ENCODE data around the gene PDGFC. TPM values are rescaled to one million over a fixed set of nuclear protein-coding genes. Genes with fewer than 3 reads are reported as not detected.

Gene PDGFC
- total and polyA plus RNA-seq, 2 of the 13 experiments (the other 11 are each of a cell fraction or from before 2014, with no cell fraction given): 4.6 to 9.1 TPM

DNA sequence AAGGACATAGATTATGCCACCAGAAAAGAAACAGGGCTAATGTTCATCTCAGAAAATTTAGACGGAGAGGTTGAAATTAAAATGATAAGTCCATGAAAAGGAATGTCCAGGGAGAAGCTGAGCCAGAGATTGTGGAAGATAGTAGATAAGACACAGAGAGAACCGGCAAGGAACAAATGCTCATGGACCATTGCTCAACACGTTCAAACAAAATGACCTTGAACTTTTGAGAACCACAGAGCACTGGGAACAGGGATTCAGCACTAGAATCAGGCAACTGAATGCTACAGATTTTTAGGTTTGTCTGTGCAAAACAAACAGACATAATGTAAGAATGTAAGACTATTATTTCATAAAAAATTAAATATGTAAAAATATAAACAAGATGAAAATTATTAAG, 206.3 kb downstream of the PDGFC start (continued):
- TF ChIP-seq, protein P1, sequence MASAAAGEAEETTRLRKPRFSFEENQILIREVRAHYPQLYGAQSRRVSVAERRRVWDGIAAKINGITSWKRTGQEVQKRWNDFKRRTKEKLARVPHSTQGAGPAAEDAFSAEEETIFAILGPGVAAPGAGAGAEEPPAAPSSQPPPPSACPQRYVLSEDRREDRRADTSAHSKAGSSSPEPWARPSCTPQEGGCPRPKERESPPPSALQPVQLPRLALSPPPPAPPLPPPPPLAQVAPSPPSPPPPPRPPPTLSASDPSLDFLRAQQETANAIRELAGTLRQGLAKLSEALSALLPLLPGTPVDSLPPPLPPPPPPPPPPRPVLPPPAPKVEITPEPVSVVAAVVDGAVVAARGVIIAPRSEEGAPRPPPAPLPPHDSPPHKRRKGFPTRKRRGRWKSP (CRISPR knock-in tag; IDR thresholded peaks at IDR 0.05): no peak
- TF ChIP-seq, protein P2, sequence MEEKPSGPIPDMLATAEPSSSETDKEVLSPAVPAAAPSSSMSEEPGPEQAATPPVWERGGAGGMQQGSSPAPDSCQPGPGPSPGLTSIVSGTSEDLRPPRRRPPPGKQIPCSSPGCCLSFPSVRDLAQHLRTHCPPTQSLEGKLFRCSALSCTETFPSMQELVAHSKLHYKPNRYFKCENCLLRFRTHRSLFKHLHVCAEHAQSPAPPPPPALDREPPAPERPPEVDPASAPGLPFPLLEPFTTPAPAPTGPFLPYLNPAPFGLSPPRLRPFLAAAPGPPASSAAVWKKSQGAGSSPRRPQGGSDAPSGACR (CRISPR knock-in tag; IDR thresholded peaks at IDR 0.05): no peak
- TF ChIP-seq NR3C1 (CRISPR knock-in tag; IDR thresholded peaks at IDR 0.05) (no peak), ZMYM4 (CRISPR knock-in tag; IDR thresholded peaks at IDR 0.05) (0 out of 2 replicates have a peak, but pooled peaks have one; percentile 39), AHR (CRISPR knock-in tag; IDR thresholded peaks at IDR 0.05) (no peak), ZNF644 (CRISPR knock-in tag; IDR thresholded peaks at IDR 0.05; ENCODE audit: low read depth) (0 out of 2 replicates have a peak, but pooled peaks have one; percentile 17), MAFF (IDR thresholded peaks at IDR 0.05; ENCODE audit: low read depth, low read length) (no peak), HNF4G (IDR thresholded peaks at IDR 0.05; ENCODE audit: borderline replicate concordance, low read depth, low read length) (peak; percentile 27; the same call in 1 of the 2 replicates), HNF4G (CRISPR knock-in tag; IDR thresholded peaks at IDR 0.05; ENCODE audit: borderline replicate concordance, low read depth) (no peak), PLRG1 (conservative IDR thresholded peaks at IDR 0.05) (no peak), LCORL (IDR thresholded peaks at IDR 0.05) (no peak), LCORL (CRISPR knock-in tag; IDR thresholded peaks at IDR 0.05) (no peak), RAD51 (IDR thresholded peaks at IDR 0.05; ENCODE audit: borderline replicate concordance) (no peak), ZNF7 (CRISPR knock-in tag; IDR thresholded peaks at IDR 0.05) (no peak), BRCA1 (CRISPR knock-in tag; IDR thresholded peaks at IDR 0.05) (no peak), TEAD3 (CRISPR knock-in tag; optimal IDR thresholded peaks at IDR 0.05; ENCODE audit: borderline replicate concordance) (peak; percentile 11), HNRNPLL (IDR thresholded peaks at IDR 0.05; ENCODE audit: low read depth, low read length, poor library complexity, severe bottlenecking) (no peak), GATA4 (IDR thresholded peaks at IDR 0.05; ENCODE audit: borderline replicate concordance, low read depth) (no peak), HMG20A (CRISPR knock-in tag; IDR thresholded peaks at IDR 0.05; ENCODE audit: borderline replicate concordance) (peak; percentile 83; the same call in 1 of the 2 replicates)
- TF ChIP-seq, protein P3, sequence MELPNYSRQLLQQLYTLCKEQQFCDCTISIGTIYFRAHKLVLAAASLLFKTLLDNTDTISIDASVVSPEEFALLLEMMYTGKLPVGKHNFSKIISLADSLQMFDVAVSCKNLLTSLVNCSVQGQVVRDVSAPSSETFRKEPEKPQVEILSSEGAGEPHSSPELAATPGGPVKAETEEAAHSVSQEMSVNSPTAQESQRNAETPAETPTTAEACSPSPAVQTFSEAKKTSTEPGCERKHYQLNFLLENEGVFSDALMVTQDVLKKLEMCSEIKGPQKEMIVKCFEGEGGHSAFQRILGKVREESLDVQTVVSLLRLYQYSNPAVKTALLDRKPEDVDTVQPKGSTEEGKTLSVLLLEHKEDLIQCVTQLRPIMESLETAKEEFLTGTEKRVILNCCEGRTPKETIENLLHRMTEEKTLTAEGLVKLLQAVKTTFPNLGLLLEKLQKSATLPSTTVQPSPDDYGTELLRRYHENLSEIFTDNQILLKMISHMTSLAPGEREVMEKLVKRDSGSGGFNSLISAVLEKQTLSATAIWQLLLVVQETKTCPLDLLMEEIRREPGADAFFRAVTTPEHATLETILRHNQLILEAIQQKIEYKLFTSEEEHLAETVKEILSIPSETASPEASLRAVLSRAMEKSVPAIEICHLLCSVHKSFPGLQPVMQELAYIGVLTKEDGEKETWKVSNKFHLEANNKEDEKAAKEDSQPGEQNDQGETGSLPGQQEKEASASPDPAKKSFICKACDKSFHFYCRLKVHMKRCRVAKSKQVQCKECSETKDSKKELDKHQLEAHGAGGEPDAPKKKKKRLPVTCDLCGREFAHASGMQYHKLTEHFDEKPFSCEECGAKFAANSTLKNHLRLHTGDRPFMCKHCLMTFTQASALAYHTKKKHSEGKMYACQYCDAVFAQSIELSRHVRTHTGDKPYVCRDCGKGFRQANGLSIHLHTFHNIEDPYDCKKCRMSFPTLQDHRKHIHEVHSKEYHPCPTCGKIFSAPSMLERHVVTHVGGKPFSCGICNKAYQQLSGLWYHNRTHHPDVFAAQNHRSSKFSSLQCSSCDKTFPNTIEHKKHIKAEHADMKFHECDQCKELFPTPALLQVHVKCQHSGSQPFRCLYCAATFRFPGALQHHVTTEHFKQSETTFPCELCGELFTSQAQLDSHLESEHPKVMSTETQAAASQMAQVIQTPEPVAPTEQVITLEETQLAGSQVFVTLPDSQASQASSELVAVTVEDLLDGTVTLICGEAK (IDR thresholded peaks at IDR 0.05): no peak
- TF ChIP-seq, protein P3 (CRISPR knock-in tag; IDR thresholded peaks at IDR 0.05): no peak
- TF ChIP-seq, protein P4, sequence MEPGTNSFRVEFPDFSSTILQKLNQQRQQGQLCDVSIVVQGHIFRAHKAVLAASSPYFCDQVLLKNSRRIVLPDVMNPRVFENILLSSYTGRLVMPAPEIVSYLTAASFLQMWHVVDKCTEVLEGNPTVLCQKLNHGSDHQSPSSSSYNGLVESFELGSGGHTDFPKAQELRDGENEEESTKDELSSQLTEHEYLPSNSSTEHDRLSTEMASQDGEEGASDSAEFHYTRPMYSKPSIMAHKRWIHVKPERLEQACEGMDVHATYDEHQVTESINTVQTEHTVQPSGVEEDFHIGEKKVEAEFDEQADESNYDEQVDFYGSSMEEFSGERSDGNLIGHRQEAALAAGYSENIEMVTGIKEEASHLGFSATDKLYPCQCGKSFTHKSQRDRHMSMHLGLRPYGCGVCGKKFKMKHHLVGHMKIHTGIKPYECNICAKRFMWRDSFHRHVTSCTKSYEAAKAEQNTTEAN (CRISPR knock-in tag; conservative IDR thresholded peaks at IDR 0.05): 0 out of 2 replicates have a peak, but pooled peaks have one; percentile 25

Data from HepG2 (cell line).